ENCODE measurements around the gene LOXL1.

DNA sequence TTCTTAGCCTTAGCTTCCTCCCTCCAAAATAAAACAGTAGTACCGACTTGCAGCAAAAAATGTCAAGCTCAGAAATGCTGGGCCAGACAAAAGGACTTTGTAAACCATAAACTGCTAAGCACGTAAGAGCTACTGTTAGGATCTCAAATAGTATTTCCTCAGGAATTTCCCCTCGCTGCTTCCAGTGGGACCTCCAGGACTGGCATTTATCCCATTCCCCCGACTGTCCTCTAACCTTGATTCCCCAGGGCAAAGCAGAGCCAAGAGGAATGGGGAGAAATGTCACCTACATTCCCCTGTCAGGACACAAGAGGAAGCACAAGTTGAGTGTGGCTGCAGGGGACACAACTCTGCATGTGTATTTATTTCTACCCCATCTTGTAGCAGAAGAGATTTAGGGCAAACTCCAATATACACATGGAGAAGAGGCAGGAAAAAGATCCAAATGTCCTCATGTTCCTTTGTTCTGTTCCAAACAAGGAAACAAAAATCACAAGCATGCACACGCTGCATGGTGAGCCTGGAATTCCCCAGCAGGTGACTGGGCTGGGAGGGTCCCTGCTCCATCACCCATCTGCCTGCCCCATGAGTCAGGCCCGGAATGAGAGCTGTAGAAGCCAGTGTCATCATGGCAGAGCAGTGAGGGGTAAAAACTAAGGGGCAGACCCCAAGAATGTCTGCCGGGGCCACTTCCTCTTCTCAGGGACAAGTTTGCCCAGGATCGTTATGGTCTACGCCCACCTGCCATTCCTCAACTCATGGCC is 61.6 kb downstream of the LOXL1 start:
- TF ChIP-seq, protein P1, sequence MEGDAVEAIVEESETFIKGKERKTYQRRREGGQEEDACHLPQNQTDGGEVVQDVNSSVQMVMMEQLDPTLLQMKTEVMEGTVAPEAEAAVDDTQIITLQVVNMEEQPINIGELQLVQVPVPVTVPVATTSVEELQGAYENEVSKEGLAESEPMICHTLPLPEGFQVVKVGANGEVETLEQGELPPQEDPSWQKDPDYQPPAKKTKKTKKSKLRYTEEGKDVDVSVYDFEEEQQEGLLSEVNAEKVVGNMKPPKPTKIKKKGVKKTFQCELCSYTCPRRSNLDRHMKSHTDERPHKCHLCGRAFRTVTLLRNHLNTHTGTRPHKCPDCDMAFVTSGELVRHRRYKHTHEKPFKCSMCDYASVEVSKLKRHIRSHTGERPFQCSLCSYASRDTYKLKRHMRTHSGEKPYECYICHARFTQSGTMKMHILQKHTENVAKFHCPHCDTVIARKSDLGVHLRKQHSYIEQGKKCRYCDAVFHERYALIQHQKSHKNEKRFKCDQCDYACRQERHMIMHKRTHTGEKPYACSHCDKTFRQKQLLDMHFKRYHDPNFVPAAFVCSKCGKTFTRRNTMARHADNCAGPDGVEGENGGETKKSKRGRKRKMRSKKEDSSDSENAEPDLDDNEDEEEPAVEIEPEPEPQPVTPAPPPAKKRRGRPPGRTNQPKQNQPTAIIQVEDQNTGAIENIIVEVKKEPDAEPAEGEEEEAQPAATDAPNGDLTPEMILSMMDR (IDR thresholded peaks at IDR 0.05; ENCODE audit: poor library complexity): no peak
- TF ChIP-seq EZH2 (IDR thresholded peaks at IDR 0.05; ENCODE audit: borderline replicate concordance): no peak
- no peak for TF ChIP-seq EZH2phosphoT487 (IDR thresholded peaks at IDR 0.05; ENCODE audit: low read depth, severe bottlenecking, unreplicated experiment)

All from hepatocyte (in vitro differentiated cells).